HG03571 (cell line): ENCODE results near the gene KRT4.
"Not testable (repeated sequence)": the region's sequence is repeated elsewhere in the genome, so short reads cannot be mapped to it uniquely, and the experiment has no call there.

Experiments
- ATAC-seq: cut with Tn5 transposase; IDR thresholded peaks from one replicate; pipeline ENCODE4 v1.9.1; 2021; ENCODE audit not compliant: unreplicated experiment

Gene KRT4

GRCh38 chr12:52813885-52814709, at the start of gene KRT4:
TSS of gene KRT4 (minus strand) at chr12:52814116. CDS start at chr12:52814058, 58 bp downstream.
- ATAC-seq = no peak

- no peak for ATAC-seq
Measured at GRCh38 chr12:52862023-52862422, 48.1 kb upstream of the KRT4 start.

- no peak for ATAC-seq
Measured at GRCh38 chr12:52861511-52861910, 47.6 kb upstream of the KRT4 start.

- ATAC-seq = no peak
Measured at GRCh38 chr12:52860102-52860823, 46.3 kb upstream of the KRT4 start.

GRCh38 chr12:52857500-52857899, 43.6 kb upstream of the KRT4 start:
- ATAC-seq = no peak

- ATAC-seq = no peak
Measured at GRCh38 chr12:52856787-52857186, 42.9 kb upstream of the KRT4 start.

- not testable (repeated sequence) for ATAC-seq
Measured at GRCh38 chr12:52856077-52856476, 42.2 kb upstream of the KRT4 start.

GRCh38 chr12:52851787-52852186, 37.9 kb upstream of the KRT4 start:
- ATAC-seq = no peak

GRCh38 chr12:52850681-52851080, 36.8 kb upstream of the KRT4 start:
- ATAC-seq = no peak

GRCh38 chr12:52849511-52849910, 35.6 kb upstream of the KRT4 start:
- no peak for ATAC-seq

- ATAC-seq = no peak
Measured at GRCh38 chr12:52848661-52849255, 34.8 kb upstream of the KRT4 start, which contains the start of gene KRT78. TSS of gene KRT78 (minus strand) at chr12:52848994. CDS start at chr12:52848930, 64 bp downstream.

GRCh38 chr12:52847335-52848102, 33.6 kb upstream of the KRT4 start:
- no peak for ATAC-seq

- no peak for ATAC-seq
Measured at GRCh38 chr12:52846356-52846970, 32.5 kb upstream of the KRT4 start.

GRCh38 chr12:52845946-52846345, 32.0 kb upstream of the KRT4 start:
- ATAC-seq = no peak

- no peak for ATAC-seq
Measured at GRCh38 chr12:52844386-52844785, 30.5 kb upstream of the KRT4 start.

GRCh38 chr12:52839436-52840105, 25.7 kb upstream of the KRT4 start:
- ATAC-seq = no peak

- ATAC-seq = no peak
Measured at GRCh38 chr12:52838609-52839435, 24.9 kb upstream of the KRT4 start.

GRCh38 chr12:52837781-52838608, 24.1 kb upstream of the KRT4 start:
- no peak for ATAC-seq
